Hematopoietic multipotent progenitor cell treated with erythropoietin and hydrocortisone succinate and interleukin-3 and kit ligand, for 15 days (in vitro differentiated cells): ENCODE results near the gene MARK3.
A peak's percentile ranks its signal among the peaks of the same experiment; 100 is the strongest.

Experiments
- DNase-seq: peaks from one replicate; pipeline ENCODE4 v3.0.0-alpha.2; 2015; ENCODE audit warnings: low spot score

The MARK3 gene

GRCh38 chr14:103436533-103436932 is 51.3 kb downstream of the MARK3 start:
- DNase-seq, result no peak

DNA sequence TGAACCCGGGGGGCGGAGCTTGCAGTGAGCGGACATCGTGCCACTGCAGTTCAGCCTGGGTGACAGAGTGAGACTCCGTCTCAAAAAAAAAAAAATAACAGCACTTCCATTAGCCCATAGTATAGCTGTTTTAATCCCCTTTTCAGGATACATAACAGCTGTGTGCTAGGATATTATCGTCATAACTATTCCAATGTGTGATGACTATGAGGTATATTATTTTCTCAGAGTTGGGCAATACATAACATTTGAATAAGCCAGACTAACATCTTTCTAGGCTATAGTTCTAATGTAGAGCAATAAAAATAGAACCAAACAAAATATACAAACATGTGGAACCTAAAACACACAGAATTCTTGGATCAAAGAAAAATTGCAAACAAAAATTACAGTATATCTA is 57.1 kb downstream of the MARK3 start:
- no peak for DNase-seq

GRCh38 chr14:103443111-103443510 is 57.9 kb downstream of the MARK3 start:
- DNase-seq, result no peak

DNA sequence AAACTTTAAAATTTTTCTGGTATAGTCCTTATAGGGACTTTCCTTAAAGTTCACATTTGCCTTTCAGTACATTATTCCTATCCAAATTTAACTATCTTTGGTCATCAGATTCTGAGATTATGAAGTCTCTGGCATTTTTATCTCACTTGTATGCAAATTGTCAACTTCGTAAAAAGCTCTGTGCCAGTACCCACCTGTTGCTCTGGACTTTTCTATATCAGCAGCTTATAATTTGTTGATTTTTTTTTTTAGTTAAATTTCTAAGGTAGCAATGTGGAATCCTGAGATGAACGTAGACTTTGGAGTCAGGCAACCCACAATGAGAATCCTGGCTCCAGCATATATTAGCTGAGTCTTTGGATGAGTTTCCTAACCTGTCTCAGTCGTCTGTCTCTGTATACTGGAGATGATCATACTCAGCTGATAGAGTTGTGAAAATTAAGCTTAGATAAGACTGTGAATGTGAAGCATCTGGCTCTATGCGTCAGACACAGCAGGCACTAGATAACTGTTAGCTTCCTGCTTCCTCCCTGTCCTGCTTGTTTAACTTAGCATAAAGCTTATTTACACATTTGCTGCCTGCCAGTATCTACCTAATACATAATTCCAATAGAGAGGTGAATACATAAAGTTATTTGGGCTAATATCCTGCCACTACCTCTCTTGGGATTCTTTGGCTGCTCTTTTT is 59.8 kb downstream of the MARK3 start:
- no peak for DNase-seq

DNA sequence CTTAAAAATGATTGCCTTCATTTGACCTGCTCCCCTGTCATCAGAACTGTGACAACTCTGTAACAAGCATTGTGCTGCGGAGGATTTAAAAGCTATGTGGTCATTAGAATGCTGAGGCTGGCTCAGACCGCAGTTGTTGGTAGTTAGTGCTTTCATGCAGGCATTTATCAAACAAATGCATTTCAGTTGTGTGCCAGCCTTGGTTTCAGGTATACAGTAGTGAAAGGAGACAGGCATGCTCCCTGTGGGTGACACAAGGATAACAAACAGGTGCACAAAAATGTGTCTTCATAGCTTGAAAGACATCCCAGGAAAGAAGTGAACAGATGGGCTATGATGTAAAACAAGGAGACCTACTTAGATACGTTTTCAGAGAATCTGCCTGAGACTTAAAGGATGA is 60.6 kb downstream of the MARK3 start:
- DNase-seq, result no peak

DNA sequence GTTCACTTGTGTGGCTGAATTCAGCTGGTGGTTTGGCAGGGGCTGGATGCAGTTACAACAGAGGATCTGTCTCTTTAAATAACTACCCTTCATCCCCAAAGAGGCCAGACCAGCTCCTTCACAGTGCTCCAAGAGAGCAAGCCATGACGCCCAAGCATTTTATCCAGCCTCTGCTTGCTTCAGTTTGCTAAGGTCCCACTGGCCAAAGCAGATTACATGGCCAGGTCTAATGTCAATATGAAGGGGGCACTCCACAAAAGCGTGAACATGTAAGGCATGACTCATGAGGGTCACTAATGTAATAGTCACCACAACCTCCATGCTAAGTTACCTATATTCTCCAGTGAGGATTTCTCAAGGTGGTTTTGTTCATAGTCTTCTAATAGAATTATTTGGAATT is 62.9 kb downstream of the MARK3 start:
- no peak for DNase-seq

- no peak for DNase-seq
Observed at GRCh38 chr14:103449634-103450161, 64.5 kb downstream of the MARK3 start.

DNA sequence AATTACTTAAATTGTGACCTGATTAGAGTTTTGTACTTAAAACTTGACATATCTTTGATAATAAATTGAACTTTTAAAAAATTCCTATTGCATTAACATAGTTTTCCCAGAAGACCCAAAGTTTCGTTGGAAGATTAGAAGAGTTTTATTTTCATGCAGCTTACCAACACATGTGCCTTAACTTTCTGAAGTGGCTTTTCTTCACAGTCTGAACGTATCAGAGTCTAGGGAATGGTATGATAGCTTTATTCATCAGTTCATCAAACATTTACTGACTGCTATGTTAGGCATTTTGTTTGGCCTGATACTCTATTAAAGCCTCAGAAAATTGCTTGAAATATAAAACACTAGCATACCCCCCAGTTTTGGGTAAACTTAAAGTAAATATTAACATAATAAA is 65.2 kb downstream of the MARK3 start:
- no peak for DNase-seq

GRCh38 chr14:103451401-103451800 is 66.2 kb downstream of the MARK3 start:
- no peak for DNase-seq

DNA sequence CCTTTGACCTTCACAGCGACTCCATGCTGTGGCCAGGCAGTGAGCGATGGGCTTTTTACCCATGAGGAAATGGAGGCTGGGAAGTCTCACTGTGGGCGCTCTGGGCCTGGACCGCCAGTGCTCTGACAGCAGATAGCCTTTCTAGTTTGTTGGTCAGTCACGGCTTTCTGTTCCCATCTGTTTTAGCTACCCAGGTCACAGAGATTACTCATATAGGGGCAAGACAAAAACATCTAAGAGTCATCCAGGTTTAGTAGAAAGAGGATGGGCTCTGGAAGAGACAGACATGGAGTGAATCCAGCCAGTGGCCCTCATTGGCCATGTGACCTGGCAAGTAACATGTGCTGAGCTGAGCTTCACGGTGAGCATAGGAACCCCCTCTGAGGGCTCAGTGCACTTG is 68.6 kb downstream of the MARK3 start:
- no peak for DNase-seq

DNA sequence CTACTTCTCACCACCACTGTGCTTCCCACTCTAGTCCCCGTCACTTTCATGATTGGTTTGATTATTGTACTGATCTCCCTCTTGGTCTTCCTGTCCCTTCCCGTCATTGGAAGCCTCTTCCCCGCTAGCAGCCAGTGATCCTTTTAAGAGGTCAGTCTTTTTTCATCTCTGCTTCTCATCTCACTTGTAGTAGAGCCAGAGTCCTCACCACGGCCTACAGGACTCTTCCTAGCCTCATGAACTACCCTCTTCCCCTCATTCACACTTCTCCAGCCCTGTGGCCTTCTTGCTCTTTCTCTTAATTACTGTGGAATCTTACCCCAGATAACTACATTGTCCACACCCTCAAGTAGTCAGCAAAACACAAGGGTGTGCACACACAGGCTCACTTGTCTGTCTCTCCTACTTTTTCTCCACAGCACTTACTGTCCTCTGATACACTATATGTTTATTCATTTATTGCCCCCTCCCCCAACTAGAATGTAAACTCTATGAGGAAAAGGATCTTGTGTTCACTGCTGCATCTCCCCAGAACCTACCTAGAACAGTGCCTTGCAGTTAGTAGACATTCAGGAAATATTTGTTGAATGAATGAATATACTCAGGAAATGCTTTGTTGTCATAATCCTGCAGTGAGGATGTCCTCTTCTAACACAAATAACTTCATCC is 71.1 kb downstream of the MARK3 start:
- DNase-seq, result peak; percentile 31

DNA sequence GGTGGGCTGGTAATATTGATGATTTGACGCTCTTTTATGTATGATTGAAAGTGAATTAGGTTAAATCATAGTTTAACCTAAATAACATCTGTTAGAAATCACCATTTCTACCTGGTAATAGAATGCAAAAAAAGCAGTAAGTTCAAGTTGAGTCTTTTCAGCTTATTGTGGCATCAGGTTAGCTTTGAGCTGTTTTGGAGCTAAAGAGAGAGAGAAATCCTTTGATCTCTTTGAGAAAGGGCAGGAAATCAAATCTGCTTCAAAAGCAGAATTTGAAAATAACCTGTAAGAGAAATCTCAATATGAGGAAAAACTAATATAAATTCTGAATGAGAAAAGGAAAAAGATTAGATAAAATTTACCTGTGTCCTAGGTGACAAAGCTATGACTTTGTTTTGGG is 75.2 kb downstream of the MARK3 start:
- no peak for DNase-seq

DNA sequence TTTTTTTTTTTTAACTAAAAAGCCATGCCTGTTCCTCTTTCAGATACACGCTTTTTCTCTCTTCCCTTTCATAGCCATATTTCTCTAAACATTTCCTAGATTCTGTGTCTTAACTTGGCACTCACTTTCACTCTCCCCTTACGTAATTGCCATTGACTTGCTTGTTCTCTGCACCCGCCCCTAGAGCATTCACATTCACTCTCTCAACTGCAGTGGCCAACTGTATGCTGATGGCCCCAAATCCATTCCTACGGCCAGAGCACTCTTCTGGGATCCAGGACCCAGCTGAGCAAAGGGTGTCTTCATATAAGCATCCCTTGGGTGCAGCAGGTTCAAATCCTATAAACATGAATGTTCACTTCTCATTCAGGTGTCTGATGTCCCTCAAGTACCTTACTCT is 77.9 kb downstream of the MARK3 start:
- no peak for DNase-seq

DNA sequence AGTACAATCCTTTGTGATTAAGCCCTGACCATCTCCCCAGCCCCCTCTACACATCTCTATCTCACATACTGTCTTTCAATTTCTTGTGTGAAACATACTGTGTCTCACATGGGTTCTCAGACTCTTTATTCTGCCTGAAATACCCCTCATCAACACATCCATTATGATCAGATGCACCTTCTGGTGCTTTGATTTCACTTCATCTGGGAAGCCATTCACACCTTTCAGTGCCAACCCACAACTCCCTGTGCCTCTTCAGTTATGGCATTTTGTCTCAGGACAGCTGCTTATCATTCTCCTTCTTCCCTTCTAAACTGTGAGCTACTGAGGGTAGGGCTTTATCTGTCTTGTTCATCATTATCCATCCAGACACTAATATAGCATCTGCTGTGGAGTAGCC is 78.6 kb downstream of the MARK3 start:
- DNase-seq, result no peak

- DNase-seq, result no peak
Observed at GRCh38 chr14:103472939-103473338, 87.7 kb downstream of the MARK3 start.

DNA sequence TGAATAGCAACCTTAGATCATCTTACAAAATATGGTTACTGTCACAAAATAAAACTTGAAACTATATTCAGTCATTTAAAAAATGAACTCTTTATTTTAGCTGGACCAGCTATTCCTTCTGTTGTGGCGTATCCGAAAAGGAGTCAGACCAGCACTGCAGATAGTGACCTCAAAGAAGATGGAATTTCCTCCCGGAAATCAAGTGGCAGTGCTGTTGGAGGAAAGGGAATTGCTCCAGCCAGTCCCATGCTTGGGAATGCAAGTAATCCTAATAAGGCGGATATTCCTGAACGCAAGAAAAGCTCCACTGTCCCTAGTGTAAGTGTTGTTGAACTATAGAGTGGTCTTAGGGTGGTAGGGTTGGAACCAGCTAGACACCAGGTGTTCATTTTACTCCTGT is 89.7 kb downstream of the MARK3 start:
- DNase-seq, result no peak

DNA sequence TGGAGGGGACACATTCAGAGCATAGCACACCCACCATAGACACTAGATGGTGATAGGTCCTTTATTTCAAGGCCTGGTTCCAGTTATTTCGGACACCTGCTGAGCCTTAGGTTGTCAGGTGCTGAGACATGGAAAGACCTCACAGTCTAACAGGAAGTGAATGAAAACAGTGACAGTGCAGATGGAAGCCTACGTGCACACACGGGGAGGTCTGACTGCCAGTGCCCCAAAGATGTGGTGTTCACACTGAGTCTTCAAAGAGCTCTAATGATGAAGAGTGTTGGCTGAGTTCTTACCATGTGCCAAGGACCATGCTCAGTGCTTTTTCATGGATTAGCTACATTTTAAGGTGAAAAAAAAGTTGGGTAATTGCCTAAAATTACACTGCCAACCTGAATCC is 90.8 kb downstream of the MARK3 start:
- DNase-seq, result no peak

GRCh38 chr14:103476631-103477030 is 91.4 kb downstream of the MARK3 start:
- no peak for DNase-seq

DNA sequence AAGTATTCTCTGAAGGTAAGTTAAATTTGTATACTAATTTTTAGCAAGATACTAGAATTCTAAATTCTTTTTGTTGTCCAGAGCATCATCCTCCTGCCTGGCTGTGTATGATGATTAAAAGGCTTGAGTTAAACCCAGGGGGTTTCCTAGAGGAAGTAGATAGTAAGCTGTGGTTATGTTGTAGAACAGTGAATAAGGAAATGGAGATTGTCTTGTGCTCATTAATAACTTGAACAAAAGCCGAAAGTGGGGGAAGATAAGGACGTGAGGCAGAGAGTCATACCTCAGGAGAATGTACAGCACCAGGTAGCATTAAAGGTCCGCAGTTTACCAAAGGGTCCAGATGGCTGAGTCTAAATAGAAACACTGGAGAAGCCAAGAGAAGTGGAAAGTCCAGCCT is 95.4 kb downstream of the MARK3 start:
- no peak for DNase-seq

GRCh38 chr14:103483600-103483999 is 98.4 kb downstream of the MARK3 start:
- no peak for DNase-seq

- no peak for DNase-seq
Observed at GRCh38 chr14:103485504-103485903, 100.3 kb downstream of the MARK3 start.

DNA sequence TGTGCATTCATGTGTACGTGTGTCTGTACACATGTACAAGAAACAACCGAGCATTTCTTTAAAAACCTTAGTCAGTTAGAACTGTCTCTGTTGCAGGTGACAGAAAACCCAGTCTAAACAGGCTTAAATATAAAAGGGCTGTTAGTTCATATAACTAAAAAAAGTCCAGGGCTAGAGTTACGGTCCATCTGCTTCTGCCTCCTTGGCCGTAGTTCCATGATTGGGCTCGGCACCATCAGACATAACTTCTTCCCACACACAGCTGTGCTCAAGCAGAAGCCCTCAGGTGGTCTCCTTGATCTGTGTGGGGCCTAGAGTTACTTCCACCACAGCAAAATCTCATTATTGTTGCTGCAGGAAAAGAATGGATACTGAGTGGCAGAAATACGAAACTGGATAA is 102.9 kb downstream of the MARK3 start:
- DNase-seq, result no peak

DNA sequence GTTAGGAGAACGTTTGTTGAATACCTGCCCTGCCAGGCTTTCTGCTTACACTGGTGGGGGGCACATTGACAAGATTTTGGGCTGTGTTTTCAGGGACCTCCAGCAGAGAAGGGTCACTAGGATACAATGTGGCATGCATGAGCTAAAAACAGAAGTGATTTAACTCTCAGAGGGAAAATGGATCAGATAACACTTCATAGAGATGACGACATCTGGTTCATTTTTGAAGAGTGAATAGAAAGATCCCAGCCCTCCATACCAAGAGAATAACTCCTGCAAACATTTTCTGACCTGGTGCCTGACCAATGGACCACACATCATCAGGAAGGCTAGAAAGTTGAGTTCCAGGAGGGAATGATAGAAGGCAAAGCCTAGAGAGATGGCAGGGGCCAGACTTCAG is 103.7 kb downstream of the MARK3 start:
- no peak for DNase-seq

DNA sequence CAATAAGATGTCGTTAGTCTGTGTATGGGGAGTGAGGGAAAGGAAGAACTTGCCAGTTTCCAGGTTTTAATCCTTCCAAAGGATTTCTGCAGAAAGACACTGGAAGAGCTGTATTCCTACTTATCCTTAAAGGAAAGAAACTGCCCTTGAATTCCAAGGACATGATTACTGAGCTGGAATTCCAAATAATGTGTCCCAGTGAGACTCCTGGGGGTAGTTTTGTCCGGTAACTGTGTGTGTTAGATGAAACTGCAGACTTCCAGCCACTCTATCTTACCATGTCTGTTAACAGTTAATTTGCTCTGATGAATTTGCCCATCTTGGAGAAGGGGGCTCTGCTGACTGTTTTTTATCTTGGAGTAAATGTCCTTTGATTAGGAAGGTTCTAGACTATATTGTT is 104.4 kb downstream of the MARK3 start:
- DNase-seq, result no peak
